ENCODE measurements around the gene ASRGL1. TPM values are rescaled to one million over a fixed set of nuclear protein-coding genes. Genes with fewer than 3 reads are reported as not detected.
A peak's percentile ranks its signal among the peaks of the same experiment; 100 is the strongest.

Gene ASRGL1
- polyA plus RNA-seq, 1 of the 3 experiments (the other 2 are of a cell fraction) = 4.3 TPM

DNA sequence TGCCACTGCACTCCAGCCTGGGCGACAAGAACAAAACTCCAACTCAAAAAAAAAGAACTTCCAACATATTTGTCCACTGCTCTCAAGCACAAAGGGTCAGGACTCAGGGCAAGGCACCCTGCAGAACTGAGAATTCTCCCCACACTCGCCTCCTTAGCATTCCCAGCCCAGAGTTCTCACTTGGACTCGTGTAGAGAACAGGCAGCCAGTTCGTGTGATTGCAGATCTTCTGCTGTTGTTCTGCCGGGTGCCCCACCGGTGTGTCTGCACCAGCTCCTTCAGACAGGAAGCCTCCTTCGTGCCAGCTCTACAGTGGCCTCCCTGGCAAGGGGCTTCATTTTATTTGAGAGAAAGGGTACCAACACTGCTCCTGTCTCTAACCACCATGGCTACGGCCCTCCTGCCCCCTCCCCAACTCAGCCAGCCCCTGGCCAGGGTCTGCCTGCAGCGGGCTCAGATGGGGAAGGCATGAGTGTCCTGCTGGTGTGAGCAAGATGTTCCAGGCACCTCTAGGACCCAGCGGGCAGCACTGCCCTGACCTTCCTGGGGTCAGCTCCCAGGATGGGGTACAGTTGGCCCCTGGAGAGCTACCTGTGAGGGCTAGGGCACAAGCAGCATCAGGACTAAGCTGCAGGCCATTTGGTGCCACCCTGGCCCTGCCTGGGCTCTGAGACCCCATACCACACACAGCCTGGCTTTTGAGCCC is 62.1 kb downstream of the ASRGL1 start (continued):
- TF ChIP-seq, protein P1, sequence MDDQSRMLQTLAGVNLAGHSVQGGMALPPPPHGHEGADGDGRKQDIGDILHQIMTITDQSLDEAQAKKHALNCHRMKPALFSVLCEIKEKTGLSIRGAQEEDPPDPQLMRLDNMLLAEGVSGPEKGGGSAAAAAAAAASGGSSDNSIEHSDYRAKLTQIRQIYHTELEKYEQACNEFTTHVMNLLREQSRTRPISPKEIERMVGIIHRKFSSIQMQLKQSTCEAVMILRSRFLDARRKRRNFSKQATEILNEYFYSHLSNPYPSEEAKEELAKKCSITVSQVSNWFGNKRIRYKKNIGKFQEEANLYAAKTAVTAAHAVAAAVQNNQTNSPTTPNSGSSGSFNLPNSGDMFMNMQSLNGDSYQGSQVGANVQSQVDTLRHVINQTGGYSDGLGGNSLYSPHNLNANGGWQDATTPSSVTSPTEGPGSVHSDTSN (IDR thresholded peaks at IDR 0.05) = no peak
- TF ChIP-seq RXRA (IDR thresholded peaks at IDR 0.05; ENCODE audit: borderline replicate concordance, low read depth) (no peak), YY1 (IDR thresholded peaks at IDR 0.05; ENCODE audit: low read depth) (no peak), FOXM1 (IDR thresholded peaks at IDR 0.05; ENCODE audit: low read depth) (no peak)
- TF ChIP-seq, protein P2, sequence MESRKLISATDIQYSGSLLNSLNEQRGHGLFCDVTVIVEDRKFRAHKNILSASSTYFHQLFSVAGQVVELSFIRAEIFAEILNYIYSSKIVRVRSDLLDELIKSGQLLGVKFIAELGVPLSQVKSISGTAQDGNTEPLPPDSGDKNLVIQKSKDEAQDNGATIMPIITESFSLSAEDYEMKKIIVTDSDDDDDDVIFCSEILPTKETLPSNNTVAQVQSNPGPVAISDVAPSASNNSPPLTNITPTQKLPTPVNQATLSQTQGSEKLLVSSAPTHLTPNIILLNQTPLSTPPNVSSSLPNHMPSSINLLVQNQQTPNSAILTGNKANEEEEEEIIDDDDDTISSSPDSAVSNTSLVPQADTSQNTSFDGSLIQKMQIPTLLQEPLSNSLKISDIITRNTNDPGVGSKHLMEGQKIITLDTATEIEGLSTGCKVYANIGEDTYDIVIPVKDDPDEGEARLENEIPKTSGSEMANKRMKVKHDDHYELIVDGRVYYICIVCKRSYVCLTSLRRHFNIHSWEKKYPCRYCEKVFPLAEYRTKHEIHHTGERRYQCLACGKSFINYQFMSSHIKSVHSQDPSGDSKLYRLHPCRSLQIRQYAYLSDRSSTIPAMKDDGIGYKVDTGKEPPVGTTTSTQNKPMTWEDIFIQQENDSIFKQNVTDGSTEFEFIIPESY (IDR thresholded peaks at IDR 0.05; ENCODE audit: borderline replicate concordance, low read depth) = no peak

DNA sequence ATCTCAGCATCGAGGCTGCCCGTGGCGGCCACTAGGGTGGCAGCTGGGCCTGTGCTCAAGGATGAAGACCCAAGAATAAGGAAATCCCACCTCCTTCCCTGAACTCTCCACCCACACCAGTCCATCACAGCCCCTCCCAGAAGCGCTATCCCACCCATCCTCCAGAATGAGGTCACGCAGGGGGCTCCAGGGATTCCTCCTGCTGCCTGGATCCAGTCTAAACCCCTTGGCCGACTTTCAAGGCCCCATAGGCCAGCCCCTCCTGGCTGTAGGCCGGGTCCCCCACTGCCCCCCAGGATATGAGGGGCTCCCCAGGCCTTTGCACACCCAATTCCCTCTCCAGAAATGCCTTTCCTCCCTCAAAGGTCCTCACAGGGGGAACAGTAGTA is 62.6 kb downstream of the ASRGL1 start:
- no peaks in the 10 kb centered on the region for H3K9me3 ChIP-seq
- H4K20me1 ChIP-seq (ENCODE audit: insufficient read depth) = no peaks in the 10 kb centered on the region
- TF ChIP-seq POLR2AphosphoS5 (IDR thresholded peaks at IDR 0.05; ENCODE audit: low read depth, low read length) (no peak), NFIC (IDR thresholded peaks at IDR 0.05; ENCODE audit: borderline replicate concordance) (no peak), GABPA (IDR thresholded peaks at IDR 0.05; ENCODE audit: low read depth) (no peak), GATA2 (CRISPR knock-in tag; IDR thresholded peaks at IDR 0.05) (no peak), EZH2phosphoT487 (IDR thresholded peaks at IDR 0.05; ENCODE audit: borderline replicate concordance, low read depth) (no peak), FOXJ3 (CRISPR knock-in tag; IDR thresholded peaks at IDR 0.05) (no peak), RCOR1 (IDR thresholded peaks at IDR 0.05; ENCODE audit: low read length) (no peak), FOXM1 (IDR thresholded peaks at IDR 0.05; ENCODE audit: low read depth) (no peak)
- TF ChIP-seq, protein P3, sequence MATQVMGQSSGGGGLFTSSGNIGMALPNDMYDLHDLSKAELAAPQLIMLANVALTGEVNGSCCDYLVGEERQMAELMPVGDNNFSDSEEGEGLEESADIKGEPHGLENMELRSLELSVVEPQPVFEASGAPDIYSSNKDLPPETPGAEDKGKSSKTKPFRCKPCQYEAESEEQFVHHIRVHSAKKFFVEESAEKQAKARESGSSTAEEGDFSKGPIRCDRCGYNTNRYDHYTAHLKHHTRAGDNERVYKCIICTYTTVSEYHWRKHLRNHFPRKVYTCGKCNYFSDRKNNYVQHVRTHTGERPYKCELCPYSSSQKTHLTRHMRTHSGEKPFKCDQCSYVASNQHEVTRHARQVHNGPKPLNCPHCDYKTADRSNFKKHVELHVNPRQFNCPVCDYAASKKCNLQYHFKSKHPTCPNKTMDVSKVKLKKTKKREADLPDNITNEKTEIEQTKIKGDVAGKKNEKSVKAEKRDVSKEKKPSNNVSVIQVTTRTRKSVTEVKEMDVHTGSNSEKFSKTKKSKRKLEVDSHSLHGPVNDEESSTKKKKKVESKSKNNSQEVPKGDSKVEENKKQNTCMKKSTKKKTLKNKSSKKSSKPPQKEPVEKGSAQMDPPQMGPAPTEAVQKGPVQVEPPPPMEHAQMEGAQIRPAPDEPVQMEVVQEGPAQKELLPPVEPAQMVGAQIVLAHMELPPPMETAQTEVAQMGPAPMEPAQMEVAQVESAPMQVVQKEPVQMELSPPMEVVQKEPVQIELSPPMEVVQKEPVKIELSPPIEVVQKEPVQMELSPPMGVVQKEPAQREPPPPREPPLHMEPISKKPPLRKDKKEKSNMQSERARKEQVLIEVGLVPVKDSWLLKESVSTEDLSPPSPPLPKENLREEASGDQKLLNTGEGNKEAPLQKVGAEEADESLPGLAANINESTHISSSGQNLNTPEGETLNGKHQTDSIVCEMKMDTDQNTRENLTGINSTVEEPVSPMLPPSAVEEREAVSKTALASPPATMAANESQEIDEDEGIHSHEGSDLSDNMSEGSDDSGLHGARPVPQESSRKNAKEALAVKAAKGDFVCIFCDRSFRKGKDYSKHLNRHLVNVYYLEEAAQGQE (IDR thresholded peaks at IDR 0.05; ENCODE audit: low read depth, low read length) = no peak
- TF ChIP-seq, protein P4, sequence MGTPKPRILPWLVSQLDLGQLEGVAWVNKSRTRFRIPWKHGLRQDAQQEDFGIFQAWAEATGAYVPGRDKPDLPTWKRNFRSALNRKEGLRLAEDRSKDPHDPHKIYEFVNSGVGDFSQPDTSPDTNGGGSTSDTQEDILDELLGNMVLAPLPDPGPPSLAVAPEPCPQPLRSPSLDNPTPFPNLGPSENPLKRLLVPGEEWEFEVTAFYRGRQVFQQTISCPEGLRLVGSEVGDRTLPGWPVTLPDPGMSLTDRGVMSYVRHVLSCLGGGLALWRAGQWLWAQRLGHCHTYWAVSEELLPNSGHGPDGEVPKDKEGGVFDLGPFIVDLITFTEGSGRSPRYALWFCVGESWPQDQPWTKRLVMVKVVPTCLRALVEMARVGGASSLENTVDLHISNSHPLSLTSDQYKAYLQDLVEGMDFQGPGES (IDR thresholded peaks at IDR 0.05; ENCODE audit: low read depth, low read length) = no peak
- no peak overlapping the region for H3K9ac ChIP-seq
- ChIA-PET CTCF (interaction anchor here (0.9 to 5.5 kb wide), 8 partner anchors 8 to 168 kb away, joined by 3 to 60 read pairs (median 4); no protein-coding TSS in a partner anchor), POLR2A (interaction anchor here (1.0 to 2.4 kb wide), 3 partner anchors 157 to 265 kb away, joined by 4 to 7 read pairs (median 7); partner anchors contain the start of genes C11orf98, CSKMT and TUT1)
- peaks cover 29 to 57% of the 10 kb centered on the region in 2 experiments; a peak in 3 of 4 replicates for H3K4me1 ChIP-seq (ENCODE audit: control insufficient read depth in 1 of 2, insufficient read depth in 2 of 2, low read depth in 1 of 2, low read length in 1 of 2)
- H3K36me3 ChIP-seq (replicated peaks in 1 of 2; ENCODE audit: control insufficient read depth in 1 of 2, insufficient read depth in 2 of 2, low read length in 1 of 2) = no peaks in the 10 kb centered on the region
- WGBS (ENCODE audit: low lambda C conversion rate) = 93% methylated on average over 2 of the region's 7 CpGs
- no peak overlapping the region for H3K4me3 ChIP-seq (ENCODE audit: low read depth in 2 of 2, low read length in 1 of 2)
- H3K9me2 ChIP-seq = no peaks in the 10 kb centered on the region
- H3K79me2 ChIP-seq (ENCODE audit: insufficient read depth) = no peaks in the 10 kb centered on the region
- peaks cover 7% of the 10 kb centered on the region for H3F3A ChIP-seq (replicated peaks; ENCODE audit: insufficient read depth)
- peak overlapping the region; percentile 73; the same call in 1 of the 2 replicates for H3K4me2 ChIP-seq
- no peak for DNase-seq
- H3K27me3 ChIP-seq (ENCODE audit: insufficient read depth) = no peaks in the 10 kb centered on the region
- no peak overlapping the region for H2AFZ ChIP-seq (ENCODE audit: low read depth)
- H3K27ac ChIP-seq (ENCODE audit: low read depth in 2 of 2, low read length in 1 of 2) = peak overlapping the region in 1 of 2 experiments; percentile 76; a peak in 2 of 4 replicates
